Body of pancreas (tissue), 4 donors: Measurements from ENCODE around the gene PDE11A. TPM values are rescaled to one million over a fixed set of nuclear protein-coding genes. Genes with fewer than 3 reads are reported as not detected.

Source experiments
- ATAC-seq: fragments of 150-250 bp; one replicate; pipeline ENCODE4 v1.9.1; 2016
- DNase-seq, 4 donors: peaks; one replicate each; pipeline ENCODE4 v3.0.0-alpha.2; 2019
- H3K27ac ChIP-seq, 4 donors: fragments of 200-600 bp; sonication (generic); 1 replicate in 3 of 4; 2 replicates in 1 of 4; pipeline versions ENCODE4 v1.5.1 to v1.6.1; 2016 to 2019; ENCODE audit warnings: mild to moderate bottlenecking in 1 of 4, mixed read lengths in 1 of 4, moderate library complexity in 1 of 4
- H3K27me3 ChIP-seq, 2 donors: fragments of 200-600 bp; sonication (generic); one replicate each; pipeline ENCODE4 v1.6.0; 2016; ENCODE audit warnings: mild to moderate bottlenecking in 1 of 2
- H3K36me3 ChIP-seq, 2 donors: fragments of 200-600 bp; sonication (generic); replicated peaks in 1 of 2; 2 replicates each; pipeline ENCODE4 v1.5.1; 2016; ENCODE audit warnings: low read depth in 2 of 2; ENCODE audit not compliant: insufficient read depth in 1 of 2
- H3K4me1 ChIP-seq: fragments of 200-600 bp; sonication (generic); one replicate; pipeline ENCODE4 v1.6.0; 2016
- H3K4me3 ChIP-seq, 2 donors: fragments of 200-600 bp; sonication (generic); 1 replicate in 1 of 2; 2 replicates in 1 of 2; pipeline ENCODE4 v1.5.1; 2016 to 2019
- H3K9me3 ChIP-seq, 3 donors: fragments of 200-600 bp; sonication (generic); 1 replicate in 2 of 3; 2 replicates in 1 of 3; pipeline ENCODE4 v1.5.1; 2016
- POLR2A ChIP-seq, 3 donors: fragments of 450-650 bp; IDR thresholded peaks; one replicate each; pipeline ENCODE4 v1.6.1; 2016; ENCODE audit warnings: antibody characterized with exemption in 3 of 3, mild to moderate bottlenecking in 2 of 3
- WGBS, 2 donors: methylation state at CpG; one replicate each; pipeline ENCODE4 v1.1.5; 2017; 5-methylcytosine and 5-hydroxymethylcytosine counted together
- intact Hi-C: fragments of 100-400 bp; cut with DNase I; formaldehyde crosslinking; loops from one replicate; pipeline ENCODE4 v1.15.1; 2023
- total RNA-seq, 2 donors: library from RNA; depleted of rRNA; stranded (reverse); fragments of >200 nt; gene quantifications; one replicate each; pipeline ENCODE4 v1.1.0, GENCODE V29; 2016
- TF ChIP-seq, protein P1 (sequence below), 7 experiments: fragments of 450-650 bp in 4 of 7; fragments of 200-600 bp in 3 of 7; sonication (generic) in 3 of 7; IDR thresholded peaks; one replicate each; pipeline ENCODE4 v1.5.1; 2016 to 2019; ENCODE audit warnings: antibody characterized with exemption in 7 of 7

PDE11A gene
- total RNA-seq, 2 donors from 2014 or later = 2.6 to 4.0 TPM

DNA sequence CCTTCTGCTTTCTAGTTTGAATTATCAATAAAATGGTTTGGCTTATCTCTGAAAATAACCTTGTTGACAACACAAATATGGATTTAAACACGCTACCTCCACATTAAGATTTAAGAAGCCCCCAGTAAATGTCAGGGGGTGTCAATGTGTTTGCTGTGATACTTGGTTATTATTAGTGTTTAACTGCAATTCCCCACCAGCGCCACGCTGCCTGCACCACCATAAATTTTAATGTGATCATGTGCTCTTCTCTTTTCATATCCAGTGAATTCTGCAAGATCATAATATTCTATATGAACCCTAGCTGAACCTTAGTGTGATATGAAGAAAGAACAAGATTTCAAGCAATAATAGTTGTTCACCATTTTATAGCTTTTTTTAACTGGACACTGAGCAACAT, 349.3 kb downstream of the PDE11A start:
- intact Hi-C loops = no loop called here

DNA sequence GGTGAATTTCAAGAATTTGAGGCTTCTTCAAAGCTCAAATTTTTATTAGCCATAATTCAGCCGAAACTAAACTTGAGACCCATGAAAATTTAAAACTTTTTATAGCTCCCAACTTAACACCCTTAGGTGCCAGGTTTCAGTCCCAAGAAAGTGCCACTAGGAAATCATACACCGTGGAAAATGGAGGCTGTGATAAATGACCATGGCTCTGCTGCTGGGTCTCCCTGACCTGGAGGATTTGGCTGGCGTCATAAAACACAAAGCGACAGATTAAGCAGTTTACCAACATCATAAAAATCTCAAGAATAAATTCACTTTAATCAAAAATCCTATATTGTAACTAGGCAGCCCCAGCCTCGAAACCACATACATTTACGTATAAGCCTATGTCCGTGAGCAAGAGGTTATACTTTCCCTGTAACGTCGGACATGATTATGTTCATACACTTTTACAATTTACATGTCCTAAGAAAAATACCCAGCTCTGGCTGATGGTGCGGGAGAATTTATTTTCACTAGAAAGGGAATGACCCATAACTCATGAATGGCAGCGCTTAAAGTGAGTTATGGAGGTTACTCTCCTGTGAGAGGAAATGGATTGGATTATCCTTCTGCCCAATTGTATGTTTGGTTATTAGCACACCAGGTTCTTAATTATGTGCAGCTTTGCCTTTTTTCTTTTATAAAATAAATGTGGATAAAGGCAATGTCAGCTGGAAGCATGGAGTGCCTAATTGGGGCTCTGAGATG, 350.6 kb downstream of the PDE11A start:
- Histone ChIP-seq H3K9me3 (no peaks in the 10 kb centered on the region), H3K4me3 (no peak overlapping the region), H3K4me1 (no peaks in the 10 kb centered on the region), H3K27me3 (no peaks in the 10 kb centered on the region), H3K36me3 (no peaks in the 10 kb centered on the region), H3K27ac (no peak overlapping the region)
- 83 to 89% methylated on average over 11 of the region's 11 CpGs for WGBS, 2 donors
- intact Hi-C loops = no loop called here
- no peak for TF ChIP-seq POLR2A (IDR thresholded peaks at IDR 0.05)
- TF ChIP-seq, protein P1, sequence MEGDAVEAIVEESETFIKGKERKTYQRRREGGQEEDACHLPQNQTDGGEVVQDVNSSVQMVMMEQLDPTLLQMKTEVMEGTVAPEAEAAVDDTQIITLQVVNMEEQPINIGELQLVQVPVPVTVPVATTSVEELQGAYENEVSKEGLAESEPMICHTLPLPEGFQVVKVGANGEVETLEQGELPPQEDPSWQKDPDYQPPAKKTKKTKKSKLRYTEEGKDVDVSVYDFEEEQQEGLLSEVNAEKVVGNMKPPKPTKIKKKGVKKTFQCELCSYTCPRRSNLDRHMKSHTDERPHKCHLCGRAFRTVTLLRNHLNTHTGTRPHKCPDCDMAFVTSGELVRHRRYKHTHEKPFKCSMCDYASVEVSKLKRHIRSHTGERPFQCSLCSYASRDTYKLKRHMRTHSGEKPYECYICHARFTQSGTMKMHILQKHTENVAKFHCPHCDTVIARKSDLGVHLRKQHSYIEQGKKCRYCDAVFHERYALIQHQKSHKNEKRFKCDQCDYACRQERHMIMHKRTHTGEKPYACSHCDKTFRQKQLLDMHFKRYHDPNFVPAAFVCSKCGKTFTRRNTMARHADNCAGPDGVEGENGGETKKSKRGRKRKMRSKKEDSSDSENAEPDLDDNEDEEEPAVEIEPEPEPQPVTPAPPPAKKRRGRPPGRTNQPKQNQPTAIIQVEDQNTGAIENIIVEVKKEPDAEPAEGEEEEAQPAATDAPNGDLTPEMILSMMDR (IDR thresholded peaks at IDR 0.05) = no peak
- no peak for DNase-seq
- no peak for ATAC-seq

More for the DNA sequence above, 349.3 kb downstream of the PDE11A start:
- DNase-seq (no peak), ATAC-seq (no peak)
- Histone ChIP-seq H3K27ac (no peak overlapping the region), H3K4me1 (no peaks in the 10 kb centered on the region), H3K36me3 (no peaks in the 10 kb centered on the region), H3K9me3 (no peaks in the 10 kb centered on the region), H3K4me3 (no peak overlapping the region), H3K27me3 (no peaks in the 10 kb centered on the region)
- TF ChIP-seq, protein P1 (IDR thresholded peaks at IDR 0.05) = no peak
- no peak for TF ChIP-seq POLR2A (IDR thresholded peaks at IDR 0.05)
- WGBS, 2 donors = 85 to 95% methylated on average over 3 of the region's 3 CpGs

DNA sequence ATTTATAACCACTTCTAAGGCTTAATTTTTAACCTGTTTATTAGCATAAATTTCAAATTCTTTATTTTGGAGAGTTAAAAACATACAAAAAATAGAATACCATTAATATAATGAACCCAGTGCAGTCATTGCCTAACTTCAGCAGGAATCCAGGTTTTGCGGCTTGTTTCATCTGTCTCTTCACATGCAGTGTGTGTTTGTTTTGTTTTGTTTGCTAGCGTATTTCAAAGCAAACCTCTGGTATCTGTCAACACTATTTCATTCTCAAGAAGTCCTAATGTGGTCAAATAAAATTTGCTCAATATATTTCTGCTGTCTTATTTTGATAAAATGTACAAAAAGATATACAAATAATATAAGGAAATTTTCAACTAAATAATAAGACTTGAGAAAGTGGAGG, 351.5 kb downstream of the PDE11A start:
- Histone ChIP-seq H3K27me3 (no peaks in the 10 kb centered on the region), H3K27ac (no peak overlapping the region), H3K36me3 (no peaks in the 10 kb centered on the region), H3K4me3 (no peak overlapping the region), H3K4me1 (no peaks in the 10 kb centered on the region), H3K9me3 (no peaks in the 10 kb centered on the region)
- TF ChIP-seq POLR2A (IDR thresholded peaks at IDR 0.05) = no peak
- TF ChIP-seq, protein P1 (IDR thresholded peaks at IDR 0.05) = no peak
- 95 to 96% methylated on average over 2 of the region's 2 CpGs for WGBS, 2 donors
- ATAC-seq = no peak
- intact Hi-C loops = no loop called here
- no peak for DNase-seq

DNA sequence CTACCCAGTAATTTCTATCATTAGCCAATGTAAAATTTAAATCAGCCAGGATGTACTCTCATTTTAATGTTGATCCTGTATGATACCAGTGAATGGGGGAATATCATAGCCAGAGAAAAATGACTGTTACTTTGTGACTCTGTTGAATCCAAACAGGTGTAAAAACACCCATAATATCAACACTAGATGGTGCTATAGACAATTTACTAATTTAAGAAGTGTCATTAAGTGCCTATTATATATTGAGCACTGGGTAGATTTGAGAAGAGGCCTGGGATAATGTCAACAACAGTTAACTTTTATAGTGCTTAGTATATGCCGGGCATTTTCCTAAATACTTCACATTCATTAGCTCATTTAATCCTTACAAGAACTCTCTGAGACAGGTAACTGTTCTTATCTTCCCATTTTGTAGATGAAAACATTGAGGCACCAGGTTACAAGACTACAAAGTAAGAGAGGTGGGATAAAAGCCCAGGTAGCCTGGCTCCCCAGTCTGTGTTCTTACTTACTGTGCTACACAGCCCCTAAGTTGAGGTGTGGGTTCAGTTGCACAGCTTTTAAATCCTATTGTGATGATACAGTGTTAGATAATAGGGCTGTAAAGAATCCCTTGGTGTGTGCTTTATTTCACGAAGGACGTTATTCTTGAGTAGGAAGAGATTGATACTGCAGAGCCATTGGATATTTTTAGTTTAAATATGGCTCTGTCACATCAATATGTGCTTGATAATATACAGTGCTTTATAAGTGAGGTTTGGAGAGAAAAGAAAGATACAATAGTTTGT, 354.6 kb downstream of the PDE11A start:
- WGBS, 2 donors = 69 to 72% methylated on average over 3 of the region's 3 CpGs
- Histone ChIP-seq H3K4me1 (no peaks in the 10 kb centered on the region), H3K4me3 (no peak overlapping the region), H3K36me3 (no peaks in the 10 kb centered on the region), H3K9me3 (no peaks in the 10 kb centered on the region), H3K27ac (no peak overlapping the region), H3K27me3 (no peaks in the 10 kb centered on the region)
- no peak for TF ChIP-seq POLR2A (IDR thresholded peaks at IDR 0.05)
- TF ChIP-seq, protein P1 (IDR thresholded peaks at IDR 0.05) = peak in 3 of 7 experiments; percentile 6 to 16 (median 12)
- DNase-seq (no peak), ATAC-seq (no peak)
- intact Hi-C loops = no loop called here
